WTC11 (cell line): ENCODE measurements around the gene UBQLN1.

Source experiments
- ATF3 ChIP-seq: sonication (generic); formaldehyde crosslinking; conservative IDR thresholded peaks from 2 replicates; pipeline ENCODE4 v1.8.1; 2022; ENCODE audit warnings: mild to moderate bottlenecking, missing genetic modification reagents
- CBFB ChIP-seq: sonication (generic); formaldehyde crosslinking; IDR thresholded peaks from 2 replicates; pipeline ENCODE4 v1.8.1; 2022; ENCODE audit warnings: mild to moderate bottlenecking, low read depth, missing genetic modification reagents
- CTCF ChIP-seq: fragments of 200-600 bp; IDR thresholded peaks from 2 replicates; pipeline ENCODE4 v1.8.0; 2022; ENCODE audit warnings: antibody characterized with exemption
- E2F5 ChIP-seq: sonication (generic); formaldehyde crosslinking; IDR thresholded peaks from 2 replicates; pipeline ENCODE4 v1.8.1; 2022; ENCODE audit warnings: mild to moderate bottlenecking, moderate library complexity, missing genetic modification reagents
- HMGA2 ChIP-seq: fragments of 250-450 bp; sonication (Bioruptor Pico); IDR thresholded peaks from 2 replicates; pipeline ENCODE4 v1.4.0; 2021; ENCODE audit warnings: mild to moderate bottlenecking, moderate library complexity
- NR1H2 ChIP-seq: sonication (generic); formaldehyde crosslinking; IDR thresholded peaks from 2 replicates; pipeline ENCODE4 v1.9.0; 2021; ENCODE audit warnings: mild to moderate bottlenecking, moderate library complexity, missing genetic modification reagents
- NR2C2 ChIP-seq: sonication (generic); formaldehyde crosslinking; IDR thresholded peaks from 2 replicates; pipeline ENCODE4 v1.8.0; 2022; ENCODE audit warnings: mild to moderate bottlenecking, missing genetic modification reagents
- TEAD4 ChIP-seq: sonication (generic); formaldehyde crosslinking; IDR thresholded peaks from 2 replicates; pipeline ENCODE4 v1.8.0; 2022; ENCODE audit warnings: mild to moderate bottlenecking, missing genetic modification reagents
- USF1 ChIP-seq: sonication (generic); formaldehyde crosslinking; IDR thresholded peaks from 2 replicates; pipeline ENCODE4 v1.8.0; 2022; ENCODE audit warnings: mild to moderate bottlenecking, missing genetic modification reagents
- ZNF138 ChIP-seq: sonication (generic); formaldehyde crosslinking; conservative IDR thresholded peaks from 2 replicates; pipeline ENCODE4 v1.8.1; 2022; ENCODE audit warnings: mild to moderate bottlenecking, moderate library complexity, missing genetic modification reagents
- ZNF281 ChIP-seq: sonication (generic); formaldehyde crosslinking; IDR thresholded peaks from 2 replicates; pipeline ENCODE4 v1.8.0; 2023; ENCODE audit warnings: mild to moderate bottlenecking, missing genetic modification reagents
- TF ChIP-seq, protein P1 (sequence below): sonication (generic); formaldehyde crosslinking; IDR thresholded peaks from 2 replicates; pipeline ENCODE4 v1.8.1; 2022; ENCODE audit warnings: low read depth, missing genetic modification reagents, borderline replicate concordance
- TF ChIP-seq, protein P2 (sequence below): sonication (generic); formaldehyde crosslinking; IDR thresholded peaks from 2 replicates; pipeline ENCODE4 v1.8.0; 2022; ENCODE audit warnings: mild to moderate bottlenecking, missing genetic modification reagents

GRCh38 chr9:83688921-83689320 lies 18.8 kb downstream of the UBQLN1 start:
- no peak for TF ChIP-seq CTCF
- TF ChIP-seq, protein P1, sequence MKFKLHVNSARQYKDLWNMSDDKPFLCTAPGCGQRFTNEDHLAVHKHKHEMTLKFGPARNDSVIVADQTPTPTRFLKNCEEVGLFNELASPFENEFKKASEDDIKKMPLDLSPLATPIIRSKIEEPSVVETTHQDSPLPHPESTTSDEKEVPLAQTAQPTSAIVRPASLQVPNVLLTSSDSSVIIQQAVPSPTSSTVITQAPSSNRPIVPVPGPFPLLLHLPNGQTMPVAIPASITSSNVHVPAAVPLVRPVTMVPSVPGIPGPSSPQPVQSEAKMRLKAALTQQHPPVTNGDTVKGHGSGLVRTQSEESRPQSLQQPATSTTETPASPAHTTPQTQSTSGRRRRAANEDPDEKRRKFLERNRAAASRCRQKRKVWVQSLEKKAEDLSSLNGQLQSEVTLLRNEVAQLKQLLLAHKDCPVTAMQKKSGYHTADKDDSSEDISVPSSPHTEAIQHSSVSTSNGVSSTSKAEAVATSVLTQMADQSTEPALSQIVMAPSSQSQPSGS (CRISPR knock-in tag), result no peak
- TF ChIP-seq, protein P2, sequence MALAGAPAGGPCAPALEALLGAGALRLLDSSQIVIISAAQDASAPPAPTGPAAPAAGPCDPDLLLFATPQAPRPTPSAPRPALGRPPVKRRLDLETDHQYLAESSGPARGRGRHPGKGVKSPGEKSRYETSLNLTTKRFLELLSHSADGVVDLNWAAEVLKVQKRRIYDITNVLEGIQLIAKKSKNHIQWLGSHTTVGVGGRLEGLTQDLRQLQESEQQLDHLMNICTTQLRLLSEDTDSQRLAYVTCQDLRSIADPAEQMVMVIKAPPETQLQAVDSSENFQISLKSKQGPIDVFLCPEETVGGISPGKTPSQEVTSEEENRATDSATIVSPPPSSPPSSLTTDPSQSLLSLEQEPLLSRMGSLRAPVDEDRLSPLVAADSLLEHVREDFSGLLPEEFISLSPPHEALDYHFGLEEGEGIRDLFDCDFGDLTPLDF (CRISPR knock-in tag), result no peak
- TF ChIP-seq TEAD4, result no peak
- TF ChIP-seq USF1, result no peak
- no peak for TF ChIP-seq NR1H2 (CRISPR knock-in tag)
- TF ChIP-seq ATF3, result no peak
- no peak for TF ChIP-seq ZNF281 (CRISPR knock-in tag)
- TF ChIP-seq ZNF138 (CRISPR knock-in tag), result no peak
- TF ChIP-seq E2F5, result no peak
- TF ChIP-seq HMGA2, result no peak
- no peak for TF ChIP-seq NR2C2 (CRISPR knock-in tag)
- TF ChIP-seq CBFB (CRISPR knock-in tag), result no peak
